ENCODE measurements around the gene SLC2A8.

The SLC2A8 gene

DNA sequence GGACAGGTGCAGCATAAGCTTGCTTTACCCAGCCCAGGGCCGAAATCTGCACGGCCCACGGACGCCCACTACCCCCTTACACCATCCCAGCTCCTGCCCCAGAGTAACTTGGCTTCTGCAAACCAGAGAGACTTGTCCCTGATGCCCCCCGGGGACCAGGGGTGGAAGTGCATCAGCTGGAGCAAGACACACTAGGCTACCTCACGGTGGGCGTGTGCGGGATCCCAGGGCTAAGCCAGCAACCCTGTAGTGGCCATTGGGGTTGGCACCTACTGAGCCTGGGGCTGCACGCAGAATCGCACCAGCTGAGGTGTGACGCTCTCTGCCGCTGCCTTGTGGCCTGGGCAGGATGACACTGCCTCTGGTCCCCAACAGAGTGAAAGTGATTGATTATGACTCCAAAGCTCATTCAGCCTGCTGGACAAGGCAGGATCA, 21.1 kb downstream of the SLC2A8 start:
- H3K4me3 ChIP-seq = no peak overlapping the region
- TF ChIP-seq CTCF (IDR thresholded peaks at IDR 0.05) = no peak
- no peak overlapping the region for H3K27ac ChIP-seq
- DNase-seq (ENCODE audit: low spot score) = no peak

- Histone ChIP-seq H3K4me3 (no peak overlapping the region), H3K27ac (no peak overlapping the region)
- TF ChIP-seq CTCF (IDR thresholded peaks at IDR 0.05) = no peak
- DNase-seq (ENCODE audit: low spot score) = no peak
Measured at GRCh38 chr9:127419348-127419747, 22.4 kb downstream of the SLC2A8 start.

DNA sequence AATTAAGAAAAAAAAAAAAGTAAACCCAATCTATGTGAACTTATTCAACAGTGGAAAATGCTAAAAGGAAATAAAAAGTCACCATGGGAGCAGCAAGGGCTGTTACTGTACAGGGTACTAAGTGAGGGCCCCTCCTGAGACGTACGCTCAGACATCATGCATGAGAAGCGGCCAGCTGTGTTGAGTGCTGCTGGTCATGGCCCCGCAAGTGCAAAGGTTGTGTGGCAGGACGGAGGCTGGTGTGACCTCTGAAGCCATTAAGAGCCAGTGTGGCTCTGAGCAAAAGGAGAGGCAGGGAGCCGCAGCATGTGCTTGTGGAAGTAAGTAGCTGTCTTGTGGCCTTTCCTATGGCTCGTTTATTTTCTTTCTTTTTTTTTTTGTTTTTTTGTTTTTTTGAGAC, 24.1 kb downstream of the SLC2A8 start:
- no peak for TF ChIP-seq CTCF (IDR thresholded peaks at IDR 0.05)
- DNase-seq (ENCODE audit: low spot score) = no peak
- Histone ChIP-seq H3K27ac (no peak overlapping the region), H3K4me3 (no peak overlapping the region)

DNA sequence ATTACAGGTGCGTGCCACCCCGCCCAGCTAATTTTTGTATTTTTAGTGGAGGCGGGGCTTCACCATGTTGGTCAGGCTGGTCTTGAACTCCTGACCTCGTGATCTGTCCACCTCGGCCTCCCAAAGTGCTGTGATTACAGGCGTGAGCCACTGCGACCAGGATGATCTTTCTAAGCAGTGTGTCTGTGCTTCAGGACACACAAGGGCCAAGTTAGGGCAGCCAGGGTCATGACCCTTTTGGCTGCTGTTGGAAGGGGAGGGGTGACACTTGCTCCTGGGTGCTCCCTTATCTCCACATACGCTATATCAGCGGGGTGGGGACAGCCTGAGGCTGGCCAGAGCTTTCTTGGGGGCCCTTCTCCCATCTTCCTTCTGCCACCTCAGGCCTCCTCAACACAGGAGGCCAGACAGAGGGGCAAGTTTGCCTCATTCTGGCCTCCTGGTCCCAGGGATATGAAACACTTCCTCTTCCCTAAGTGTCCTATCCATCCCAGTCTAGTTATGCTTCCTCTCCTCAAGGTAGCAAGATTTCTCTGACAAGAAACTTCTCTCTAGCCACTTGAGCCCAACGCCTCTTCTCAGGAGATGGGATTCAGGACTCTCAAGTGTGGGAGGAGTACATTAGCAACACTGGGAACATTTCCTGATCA, 25.3 kb downstream of the SLC2A8 start:
- DNase-seq (ENCODE audit: low spot score) = no peak
- no peak for TF ChIP-seq CTCF (IDR thresholded peaks at IDR 0.05)
- H3K27ac ChIP-seq = no peak overlapping the region
- no peak overlapping the region for H3K4me3 ChIP-seq

- no peak for TF ChIP-seq CTCF (IDR thresholded peaks at IDR 0.05)
- Histone ChIP-seq H3K4me3 (peak overlapping the region; percentile 91), H3K27ac (peak overlapping the region in 1 of 2 donors; percentile 25)
- no peak for DNase-seq (ENCODE audit: low spot score)
Measured at GRCh38 chr9:127422787-127423186, 25.8 kb downstream of the SLC2A8 start.

- no peak for TF ChIP-seq CTCF (IDR thresholded peaks at IDR 0.05)
- Histone ChIP-seq H3K4me3 (peak overlapping the region; percentile 91), H3K27ac (peak overlapping the region; percentile 86 to 90)
- no peak for DNase-seq (ENCODE audit: low spot score)
Measured at GRCh38 chr9:127423476-127423933, 26.5 kb downstream of the SLC2A8 start.

- peak within 1 kb of the TSS; percentile 91 for H3K4me3 ChIP-seq
- H3K27ac ChIP-seq = peak within 1 kb of the TSS; percentile 86 to 90
- peak; percentile 95 for DNase-seq (ENCODE audit: low spot score)
- no peak for TF ChIP-seq CTCF (IDR thresholded peaks at IDR 0.05)
Measured at GRCh38 chr9:127423934-127424675, 27.1 kb downstream of the SLC2A8 start, which contains the start of gene ZNF79. ZNF79 (plus strand) TSS chr9:127424382; CDS start chr9:127424788, 406 bp downstream.
